ENCODE results near the gene PGD.

Gene PGD

GRCh38 chr1:10398734-10399443, at the start of gene PGD:
Gene PGD (plus strand): TSS chr1:10399064. CDS start chr1:10399118, 54 bp downstream.
- DNase-seq, result peak; percentile 96 to 97

- no peak for DNase-seq
Measured at GRCh38 chr1:10353282-10353681, 45.6 kb upstream of the PGD start.

GRCh38 chr1:10353693-10354092, 45.2 kb upstream of the PGD start:
- DNase-seq, result no peak

GRCh38 chr1:10360045-10360444, 38.8 kb upstream of the PGD start:
- no peak for DNase-seq

GRCh38 chr1:10361515-10361914, 37.3 kb upstream of the PGD start:
- no peak for DNase-seq

GRCh38 chr1:10368194-10368593, 30.7 kb upstream of the PGD start:
- no peak for DNase-seq

- DNase-seq, result no peak
Measured at GRCh38 chr1:10374442-10374860, 24.4 kb upstream of the PGD start.

GRCh38 chr1:10377365-10378029, 21.4 kb upstream of the PGD start:
- DNase-seq, result peak; percentile 39 to 55

- DNase-seq, result peak in 1 of 2 donors; percentile 63
Measured at GRCh38 chr1:10378081-10378841, 20.6 kb upstream of the PGD start.

- no peak for DNase-seq
Measured at GRCh38 chr1:10379101-10379620, 19.7 kb upstream of the PGD start.

- DNase-seq, result no peak
Measured at GRCh38 chr1:10379676-10380075, 19.2 kb upstream of the PGD start.

GRCh38 chr1:10380594-10381275, 18.1 kb upstream of the PGD start:
- no peak for DNase-seq

GRCh38 chr1:10383630-10384029, 15.2 kb upstream of the PGD start:
- no peak for DNase-seq

- DNase-seq, result no peak
Measured at GRCh38 chr1:10384219-10384618, 14.6 kb upstream of the PGD start.

GRCh38 chr1:10386761-10387676, 11.8 kb upstream of the PGD start:
- DNase-seq, result no peak

- DNase-seq, result peak; percentile 14
Measured at GRCh38 chr1:10387677-10388386, 11.0 kb upstream of the PGD start.

- DNase-seq, result no peak
Measured at GRCh38 chr1:10388387-10388715, 10.5 kb upstream of the PGD start.

- DNase-seq, result no peak
Measured at GRCh38 chr1:10389271-10389973, 9.4 kb upstream of the PGD start.

GRCh38 chr1:10396870-10397269, 2.0 kb upstream of the PGD start:
- no peak for DNase-seq

GRCh38 chr1:10398278-10398733, 558 bp upstream of the PGD start:
- no peak for DNase-seq

All from CD4-positive, alpha-beta T cell treated with Interleukin-1 beta for 1 hour (primary cell).